Stimulated activated CD4-positive, alpha-beta T cell treated with anti-CD3 and anti-CD28 coated beads, Interleukin-15, amount 100 ng/mL, for 48 hours (primary cell): ENCODE results near the gene UBN2.

Experiments
- DNase-seq, 2 donors: peaks; one replicate each; pipeline ENCODE4 v3.0.0-alpha.2; 2020; ENCODE audit warnings: low read depth in 2 of 2

The UBN2 gene

GRCh38 chr7:139231513-139232376 lies 708 bp downstream of the UBN2 start:
- DNase-seq: peak; percentile 0 to 4

DNA sequence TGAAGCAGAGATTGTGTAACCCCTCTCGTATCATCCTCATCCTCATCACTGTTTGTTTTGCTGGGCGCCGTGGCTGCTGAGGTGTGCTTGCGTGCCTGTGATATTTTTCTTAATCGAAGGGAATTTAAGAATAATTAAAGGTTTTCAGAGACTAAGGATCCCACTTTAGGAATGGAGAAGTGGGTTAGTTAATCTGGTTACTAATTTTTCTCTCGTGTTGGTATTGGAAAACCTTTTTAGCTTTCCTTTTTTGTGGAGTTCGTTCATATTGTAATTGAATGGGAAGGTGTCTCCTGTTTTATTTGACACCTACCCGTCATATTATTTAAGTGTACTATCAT lies 1.3 kb downstream of the UBN2 start:
- DNase-seq: peak in 1 of 2 donors; percentile 5

DNA sequence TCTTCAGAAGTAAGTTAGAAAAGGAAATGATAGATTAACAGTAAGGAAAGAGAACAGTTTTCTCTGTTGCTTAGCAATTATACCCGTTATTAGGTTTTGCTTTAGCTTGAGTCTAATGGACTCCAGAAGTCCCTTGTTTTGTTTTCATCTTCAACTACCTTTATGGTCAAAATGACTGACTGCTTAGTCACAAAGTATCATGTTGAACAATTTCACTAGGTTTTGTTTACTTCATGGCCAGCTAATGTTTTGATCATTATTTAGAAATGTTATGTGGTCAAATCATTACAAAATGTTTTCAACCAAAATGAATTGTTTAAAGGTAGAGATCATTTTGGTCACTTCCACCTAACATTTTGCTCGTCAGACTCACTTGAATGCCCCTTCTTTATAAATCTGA lies 1.9 kb downstream of the UBN2 start:
- no peak for DNase-seq

DNA sequence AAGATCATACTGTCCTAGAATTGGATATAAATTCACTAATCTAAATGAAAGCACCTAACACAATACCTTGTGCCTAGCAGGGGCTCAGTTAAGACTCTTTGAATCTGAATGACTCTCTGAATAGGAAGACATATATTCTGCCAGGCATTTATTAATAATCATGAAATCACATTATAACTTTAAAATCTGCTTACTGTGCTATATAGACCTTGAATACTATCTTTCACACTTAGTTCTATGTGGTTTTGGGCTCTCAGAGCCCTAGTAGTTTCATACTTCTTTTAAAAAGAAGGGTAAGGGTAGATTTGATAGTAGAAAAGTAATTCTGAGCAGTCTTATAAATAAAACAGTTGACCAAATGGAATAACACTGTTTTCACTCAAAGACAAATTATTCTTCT lies 10.2 kb downstream of the UBN2 start:
- DNase-seq: no peak

DNA sequence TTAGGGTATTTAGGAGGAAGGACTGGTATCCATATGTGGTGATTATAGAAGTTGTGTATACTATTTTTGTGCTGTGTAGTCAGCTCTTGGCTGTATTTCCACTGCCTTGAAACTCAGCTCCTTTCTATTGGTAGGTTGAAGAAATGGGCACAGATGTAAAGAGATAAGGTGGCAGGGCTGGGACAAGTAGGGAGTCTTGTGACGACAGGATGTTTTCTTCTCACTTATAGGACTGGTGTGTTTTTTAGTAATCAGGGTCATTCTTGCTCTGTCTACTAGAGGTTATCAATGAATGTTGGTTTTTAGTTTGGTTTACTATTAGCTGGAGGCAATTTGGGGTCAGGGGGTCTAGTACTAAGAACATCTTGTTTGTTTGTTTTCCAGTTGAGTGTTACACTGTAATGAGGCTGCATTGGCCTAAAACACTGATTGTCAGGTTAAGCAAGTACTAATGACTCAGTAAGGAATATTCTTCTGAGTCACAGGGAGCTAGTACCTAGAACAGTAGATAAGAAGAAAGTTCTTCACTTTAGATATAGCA lies 11.8 kb downstream of the UBN2 start:
- no peak for DNase-seq

GRCh38 chr7:139245401-139245800 lies 14.4 kb downstream of the UBN2 start:
- no peak for DNase-seq

- DNase-seq: no peak
These were observed 15.5 kb downstream of the UBN2 start for GRCh38 chr7:139246494-139246893.

DNA sequence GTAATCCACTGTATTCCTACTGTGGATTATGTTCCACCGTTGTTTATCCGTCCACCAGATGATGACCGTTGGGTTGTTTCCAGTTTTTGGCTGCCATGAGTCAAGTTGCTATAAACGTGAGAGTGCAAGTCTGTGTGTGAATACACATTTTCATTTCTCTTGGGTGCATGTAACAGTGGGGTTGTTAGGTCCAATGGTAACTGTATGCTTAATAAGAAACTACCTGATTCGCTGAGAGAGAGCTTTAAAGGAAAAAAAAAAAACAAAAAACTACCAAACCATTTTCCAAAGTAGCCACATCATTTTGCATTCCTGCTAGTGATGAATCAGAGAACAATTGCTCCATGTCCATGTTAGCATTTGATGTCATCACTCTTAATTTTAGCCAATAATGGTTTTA lies 15.9 kb downstream of the UBN2 start:
- DNase-seq: no peak

DNA sequence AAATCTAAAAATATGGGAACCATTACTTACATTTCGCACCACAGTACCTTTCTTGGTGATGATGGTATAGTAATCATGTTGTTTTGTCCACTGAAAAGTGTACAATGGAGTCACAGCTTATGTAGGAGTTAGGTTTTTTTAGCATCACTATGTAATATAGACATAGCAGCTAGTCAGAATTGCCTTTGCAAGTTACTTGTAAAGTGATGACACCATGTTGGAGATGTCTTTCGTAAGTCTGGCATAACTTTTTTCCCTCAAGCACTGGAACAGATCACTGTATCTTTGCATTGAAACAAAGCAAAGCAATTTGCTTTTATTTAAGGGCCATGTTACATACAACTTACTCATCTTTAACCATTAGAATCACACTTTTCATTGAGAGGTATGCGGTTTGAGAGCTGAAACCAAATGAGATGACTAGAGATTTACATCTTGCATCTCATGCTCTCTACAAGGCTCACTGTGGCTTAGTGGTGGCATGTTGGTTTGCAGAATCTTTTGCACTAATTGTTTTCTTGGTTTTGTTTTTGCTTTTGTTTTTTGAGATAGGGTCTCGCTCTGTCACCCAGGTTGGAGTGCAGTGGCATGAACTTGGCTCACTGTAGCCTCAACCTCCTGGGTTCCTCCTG lies 18.3 kb downstream of the UBN2 start:
- DNase-seq: no peak

- no peak for DNase-seq
These were observed 21.4 kb downstream of the UBN2 start for GRCh38 chr7:139252451-139252850.

DNA sequence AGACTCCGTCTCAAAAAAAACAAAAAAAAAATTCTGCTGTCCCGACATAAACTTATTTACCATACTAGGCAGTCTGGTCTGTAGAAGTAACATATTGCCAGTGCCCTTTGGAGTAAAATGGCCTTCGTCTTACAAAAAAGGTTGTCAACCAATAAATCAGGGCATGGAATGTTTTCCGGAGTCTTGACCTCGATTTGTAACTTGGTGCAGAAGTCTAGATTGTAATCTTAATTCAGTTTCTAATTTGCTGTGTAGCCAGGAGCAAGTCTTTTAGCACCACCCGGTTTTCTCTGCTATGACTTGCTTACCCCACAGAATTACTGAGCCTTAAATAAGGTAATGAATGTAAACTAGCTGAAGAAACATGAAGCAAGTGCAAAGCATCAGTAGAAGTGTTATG lies 23.2 kb downstream of the UBN2 start:
- no peak for DNase-seq

- DNase-seq: no peak
These were observed 23.7 kb downstream of the UBN2 start for GRCh38 chr7:139254728-139255127.

DNA sequence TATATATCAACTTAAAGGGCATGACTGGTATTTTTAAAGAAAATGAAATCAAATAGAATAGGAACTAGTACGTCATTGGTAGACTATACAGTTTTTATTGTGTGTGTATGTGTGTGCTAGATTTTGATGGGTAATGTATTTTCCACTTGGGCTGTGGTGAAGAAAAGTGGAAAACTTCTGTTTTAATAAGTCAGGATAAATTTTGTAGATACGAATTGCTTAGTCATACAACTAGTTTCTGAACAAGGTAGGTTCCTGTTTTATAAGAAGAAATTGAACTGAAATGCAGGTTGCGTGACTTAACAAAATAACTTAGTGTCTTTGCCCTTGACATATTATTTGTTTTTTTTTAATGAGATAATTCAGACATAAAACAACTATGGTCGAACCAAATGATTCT lies 24.3 kb downstream of the UBN2 start:
- DNase-seq: no peak

DNA sequence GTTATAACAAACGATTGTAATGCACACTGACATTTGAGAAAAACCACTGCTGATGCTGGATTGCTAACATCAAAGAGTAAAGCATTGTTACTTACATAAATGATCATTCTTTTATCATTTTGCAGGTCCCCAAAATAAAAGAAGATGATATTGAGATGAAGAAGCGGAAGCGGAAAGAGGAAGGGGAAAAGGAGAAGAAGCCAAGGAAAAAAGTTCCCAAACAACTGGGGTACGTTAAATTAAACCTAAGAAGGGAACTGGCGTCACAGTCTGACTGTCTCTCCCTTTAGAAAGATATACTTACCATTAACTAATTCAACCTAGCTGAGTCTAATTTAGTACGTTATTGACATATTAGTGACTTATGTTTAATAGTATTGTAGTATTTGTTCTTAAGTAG lies 28.1 kb downstream of the UBN2 start:
- DNase-seq: no peak

DNA sequence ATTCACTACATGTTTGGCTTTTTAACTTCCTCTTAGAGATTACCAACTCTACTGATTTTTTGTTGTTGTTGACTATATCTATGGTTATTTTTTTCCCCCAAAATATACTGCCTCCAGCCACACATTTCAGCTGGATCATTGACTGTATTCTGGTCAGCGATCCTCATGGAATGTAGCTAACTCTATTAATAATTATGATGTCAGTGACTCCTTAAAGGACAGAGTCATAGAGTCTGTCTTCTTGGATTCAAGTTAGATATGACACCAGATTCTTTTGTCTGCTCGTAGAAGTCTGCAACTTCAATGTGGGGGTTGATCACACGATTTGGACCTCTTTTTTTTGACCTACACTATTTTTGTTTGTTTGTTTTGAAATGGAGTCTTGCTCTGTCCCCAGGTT lies 33.2 kb downstream of the UBN2 start:
- DNase-seq: no peak

DNA sequence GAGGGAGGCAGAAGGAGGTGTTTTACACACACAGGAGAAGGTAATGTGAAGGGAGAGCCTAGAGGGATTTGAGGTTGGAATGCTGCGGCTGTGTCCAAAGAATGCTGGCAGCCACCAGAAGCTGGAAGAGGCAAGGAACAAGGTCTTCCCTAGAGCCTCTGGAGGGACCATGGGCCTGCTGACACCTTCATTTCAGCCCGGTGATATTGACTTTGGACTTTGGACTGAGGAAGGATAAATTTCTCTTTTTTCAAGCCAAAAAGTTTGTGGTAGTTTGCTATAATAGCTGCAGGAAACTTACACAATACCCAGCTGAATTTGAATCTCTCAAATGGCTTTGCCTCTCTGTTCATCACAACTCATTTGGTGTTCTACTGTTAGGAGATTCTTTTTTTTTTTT lies 34.6 kb downstream of the UBN2 start:
- DNase-seq: no peak

DNA sequence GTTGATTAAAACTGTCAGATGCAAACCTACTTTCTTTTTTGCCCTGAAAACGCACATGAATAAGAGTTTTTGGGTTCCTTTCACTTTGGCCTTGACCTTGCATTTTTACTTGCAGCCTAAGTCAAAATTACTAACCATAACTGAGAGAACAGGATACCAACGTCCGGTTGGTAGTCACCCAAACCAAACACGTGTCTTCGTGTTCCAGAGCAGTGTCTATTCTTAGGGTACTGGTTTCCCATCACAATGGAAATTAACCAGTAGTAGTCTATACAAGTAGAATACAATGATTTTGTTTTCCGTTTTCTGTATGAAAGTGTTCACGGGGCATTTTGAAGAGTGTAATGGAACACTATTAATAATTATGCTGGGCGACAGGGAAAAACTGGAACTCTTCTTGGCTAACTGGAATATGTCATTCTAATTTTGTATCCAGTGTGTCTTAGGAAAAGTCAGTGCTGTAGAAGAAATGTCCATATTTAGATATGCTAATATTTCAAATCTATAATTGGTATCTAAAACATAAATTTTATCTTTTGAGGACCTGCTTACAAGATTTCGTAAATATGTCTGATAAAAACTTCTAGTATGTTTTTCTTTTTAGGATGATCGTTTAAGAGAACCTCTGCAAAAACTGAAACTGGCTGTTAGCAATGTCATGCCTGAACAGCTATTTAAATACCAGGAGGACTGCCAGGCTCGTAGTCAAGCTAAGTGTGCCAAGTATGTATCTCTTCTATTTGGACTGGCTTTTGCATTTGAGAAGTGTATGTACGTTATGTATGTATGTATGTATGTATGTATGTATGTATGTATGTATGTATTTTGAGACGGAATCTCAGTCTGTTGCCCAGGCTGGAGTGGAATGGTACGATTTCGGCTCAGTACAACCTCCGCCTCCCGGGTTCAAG lies 40.9 kb downstream of the UBN2 start:
- DNase-seq: no peak

- DNase-seq: no peak
These were observed 53.3 kb downstream of the UBN2 start for GRCh38 chr7:139284252-139284896.

DNA sequence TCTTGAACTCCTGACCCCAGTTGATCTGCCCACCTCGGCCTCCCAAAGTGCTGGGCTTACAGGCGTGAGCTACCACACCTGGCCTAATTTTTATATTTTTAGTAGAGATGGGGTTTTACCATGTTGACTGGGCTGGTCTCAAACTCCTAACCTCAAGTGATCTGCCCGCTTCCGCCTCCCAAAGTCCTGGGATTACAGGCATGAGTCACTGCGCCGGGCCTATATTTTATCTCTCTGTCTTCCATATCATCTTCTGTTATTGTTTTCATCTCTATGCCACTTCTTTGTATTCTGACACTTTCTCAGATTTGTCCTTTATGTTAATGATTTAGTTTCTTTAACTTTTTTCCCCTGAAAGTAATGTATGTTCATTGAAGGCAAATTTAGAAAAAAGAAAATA lies 55.1 kb downstream of the UBN2 start:
- DNase-seq: no peak

- no peak for DNase-seq
These were observed 61.8 kb downstream of the UBN2 start for GRCh38 chr7:139292821-139293220.

DNA sequence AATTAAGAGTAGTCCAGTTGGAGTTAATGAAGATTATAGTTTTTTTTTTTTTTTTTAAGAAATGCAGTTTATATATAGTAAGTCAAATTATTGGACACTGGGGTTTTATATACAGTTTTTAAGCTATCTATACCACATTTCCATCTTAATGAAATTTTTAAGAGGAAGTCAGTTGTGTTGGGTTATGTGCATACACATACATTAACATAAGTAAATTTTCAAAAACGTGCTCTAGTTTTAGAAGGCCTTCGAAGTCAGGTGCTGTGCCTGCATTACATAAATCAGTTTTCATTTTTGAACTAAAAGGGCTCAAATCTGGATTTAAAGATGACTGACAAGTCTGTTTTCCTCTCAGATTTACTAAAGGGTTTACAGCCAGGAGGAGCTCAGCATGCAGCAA lies 62.5 kb downstream of the UBN2 start:
- DNase-seq: no peak

- DNase-seq: no peak
These were observed 63.2 kb downstream of the UBN2 start for GRCh38 chr7:139294241-139294640.
